Measurements from ENCODE around the gene WDR59. TPM values are rescaled to one million over a fixed set of nuclear protein-coding genes. Genes with fewer than 3 reads are reported as not detected.
"Not testable (repeated sequence)": the region's sequence is repeated elsewhere in the genome, so short reads cannot be mapped to it uniquely, and the experiment has no call there.

WDR59 gene
- total and polyA plus RNA-seq, 2 experiments from 2014 or later: 38.7 to 54.5 TPM

DNA sequence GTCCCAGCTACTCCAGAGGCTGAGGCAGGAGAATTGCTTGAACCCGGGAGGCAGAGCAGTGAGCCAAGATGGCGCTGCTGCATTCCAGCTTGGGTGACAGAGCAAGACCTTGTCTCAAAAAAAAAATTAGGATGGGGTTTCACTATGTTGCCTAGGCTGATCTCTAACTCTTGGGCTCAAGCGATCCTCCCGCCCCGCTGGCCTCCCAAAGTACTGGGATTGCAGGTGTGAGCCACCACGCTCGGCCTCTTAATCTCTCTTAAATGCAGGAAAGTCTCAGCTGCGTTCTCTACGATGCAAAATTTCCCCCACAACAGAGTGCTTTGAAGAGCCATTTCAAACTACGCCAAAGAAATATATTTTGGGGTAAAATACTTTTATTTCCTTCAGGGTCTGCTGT, 5.9 kb upstream of the WDR59 start (continued):
- TF ChIP-seq ZNF462 (CRISPR knock-in tag; IDR thresholded peaks at IDR 0.05) (no peak), CREB1 (CRISPR knock-in tag; IDR thresholded peaks at IDR 0.05; ENCODE audit: low read depth) (no peak), ZNF114 (CRISPR knock-in tag; IDR thresholded peaks at IDR 0.05) (no peak)

GRCh38 chr16:74989864-74990263, 4.9 kb upstream of the WDR59 start:
- H2AFZ ChIP-seq; H3K4me3 ChIP-seq; H3K4me1 ChIP-seq (ENCODE audit: insufficient read depth); H3F3A ChIP-seq (replicated peaks; ENCODE audit: low read depth); H3K36me3 ChIP-seq (ENCODE audit: insufficient read depth); DNase-seq (ENCODE audit: low spot score); H3K27ac Mint-ChIP-seq; H3K9me3 Mint-ChIP-seq; H3K4me2 ChIP-seq; H4K20me1 ChIP-seq (replicated peaks; ENCODE audit: insufficient read depth); H3K4me3 Mint-ChIP-seq; H3K27ac ChIP-seq (ENCODE audit: low read depth); H3K36me3 Mint-ChIP-seq (ENCODE audit: low read depth); ATAC-seq; H3K27me3 ChIP-seq (ENCODE audit: insufficient read depth); H3K9me2 ChIP-seq (ENCODE audit: insufficient read depth); H3K79me2 ChIP-seq (replicated peaks; ENCODE audit: insufficient read depth): not testable (repeated sequence)
- Mint-ChIP-seq H3K27me3 (ENCODE audit: insufficient read depth, low read depth, poor library complexity) (peaks cover 12% of the 10 kb centered on the region), H3K4me1 (peaks cover 16% of the 10 kb centered on the region)

DNA sequence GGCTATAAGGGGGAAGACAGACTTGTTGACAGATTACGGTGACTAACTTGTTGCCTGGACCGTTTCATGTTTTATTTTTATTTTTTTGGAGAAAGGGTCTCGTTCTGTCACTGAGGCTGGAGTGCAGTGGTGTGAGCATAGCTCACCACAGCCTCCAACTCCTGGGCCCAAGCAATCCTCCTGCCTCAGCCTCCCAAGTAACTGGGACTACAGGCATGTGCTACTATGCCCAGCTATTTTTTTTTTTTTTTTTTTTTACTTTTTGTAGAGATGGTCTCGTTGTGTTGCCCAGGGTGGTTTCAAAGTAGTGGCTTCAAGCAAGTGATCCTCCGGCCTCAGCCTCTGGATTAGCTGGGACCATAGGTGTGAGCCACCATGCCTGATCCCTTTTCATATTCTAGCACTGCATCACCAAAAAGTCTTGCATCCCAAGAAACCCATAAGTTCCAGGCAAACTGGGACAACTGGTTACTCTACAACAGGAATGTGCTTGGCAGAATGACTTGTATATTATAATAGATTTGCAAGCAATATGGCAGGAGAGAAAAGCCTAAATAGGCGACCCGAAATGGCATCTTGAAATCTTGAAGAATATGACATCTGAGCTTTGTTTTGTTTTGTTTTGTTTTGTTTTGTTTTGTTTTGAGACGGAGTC, 2.2 kb upstream of the WDR59 start:
- no peaks in the 10 kb centered on the region for H3K36me3 ChIP-seq (ENCODE audit: insufficient read depth)
- peak overlapping the region; percentile 28; the same call in 1 of the 2 replicates for H2AFZ ChIP-seq
- Mint-ChIP-seq H3K9me3 (no peaks in the 10 kb centered on the region), H3K4me3 (no peak overlapping the region), H3K4me1 (peaks cover 15% of the 10 kb centered on the region), H3K27me3 (ENCODE audit: insufficient read depth, low read depth, poor library complexity) (peaks cover 18% of the 10 kb centered on the region), H3K36me3 (ENCODE audit: low read depth) (peaks cover 5% of the 10 kb centered on the region; the same call in 1 of the 3 replicates), H3K27ac (no peak overlapping the region)
- no peak overlapping the region for H3K27ac ChIP-seq (ENCODE audit: low read depth)
- H3F3A ChIP-seq (replicated peaks; ENCODE audit: low read depth): no peaks in the 10 kb centered on the region
- no peaks in the 10 kb centered on the region for H3K9me2 ChIP-seq (ENCODE audit: insufficient read depth)
- DNase-seq (ENCODE audit: low spot score) (no peak), ATAC-seq (no peak)
- H3K4me3 ChIP-seq: no peak overlapping the region
- no peaks in the 10 kb centered on the region for H3K27me3 ChIP-seq (ENCODE audit: insufficient read depth)
- H4K20me1 ChIP-seq (replicated peaks; ENCODE audit: insufficient read depth): no peaks in the 10 kb centered on the region; the same call in none of the 2 replicates
- H3K4me1 ChIP-seq (ENCODE audit: insufficient read depth): peaks cover 8% of the 10 kb centered on the region
- no peak overlapping the region for H3K4me2 ChIP-seq
- H3K79me2 ChIP-seq (replicated peaks; ENCODE audit: insufficient read depth): peaks cover 25% of the 10 kb centered on the region
- no peak for TF ChIP-seq ZNF331 (CRISPR knock-in tag; IDR thresholded peaks at IDR 0.05; ENCODE audit: low read depth)
- TF ChIP-seq EZH2phosphoT487 (IDR thresholded peaks at IDR 0.05; ENCODE audit: unreplicated experiment): no peak
- TF ChIP-seq, protein P1, sequence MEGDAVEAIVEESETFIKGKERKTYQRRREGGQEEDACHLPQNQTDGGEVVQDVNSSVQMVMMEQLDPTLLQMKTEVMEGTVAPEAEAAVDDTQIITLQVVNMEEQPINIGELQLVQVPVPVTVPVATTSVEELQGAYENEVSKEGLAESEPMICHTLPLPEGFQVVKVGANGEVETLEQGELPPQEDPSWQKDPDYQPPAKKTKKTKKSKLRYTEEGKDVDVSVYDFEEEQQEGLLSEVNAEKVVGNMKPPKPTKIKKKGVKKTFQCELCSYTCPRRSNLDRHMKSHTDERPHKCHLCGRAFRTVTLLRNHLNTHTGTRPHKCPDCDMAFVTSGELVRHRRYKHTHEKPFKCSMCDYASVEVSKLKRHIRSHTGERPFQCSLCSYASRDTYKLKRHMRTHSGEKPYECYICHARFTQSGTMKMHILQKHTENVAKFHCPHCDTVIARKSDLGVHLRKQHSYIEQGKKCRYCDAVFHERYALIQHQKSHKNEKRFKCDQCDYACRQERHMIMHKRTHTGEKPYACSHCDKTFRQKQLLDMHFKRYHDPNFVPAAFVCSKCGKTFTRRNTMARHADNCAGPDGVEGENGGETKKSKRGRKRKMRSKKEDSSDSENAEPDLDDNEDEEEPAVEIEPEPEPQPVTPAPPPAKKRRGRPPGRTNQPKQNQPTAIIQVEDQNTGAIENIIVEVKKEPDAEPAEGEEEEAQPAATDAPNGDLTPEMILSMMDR (conservative IDR thresholded peaks at IDR 0.05; ENCODE audit: low read depth in 2 of 2): no peak
